Medulla oblongata (tissue), 1 donor: ENCODE measurements around the gene DOK5.

Experiments
- DNase-seq: peaks from one replicate; pipeline ENCODE4 v3.0.0-alpha.2; 2015; ENCODE audit errors: extremely low spot score

Gene DOK5

DNA sequence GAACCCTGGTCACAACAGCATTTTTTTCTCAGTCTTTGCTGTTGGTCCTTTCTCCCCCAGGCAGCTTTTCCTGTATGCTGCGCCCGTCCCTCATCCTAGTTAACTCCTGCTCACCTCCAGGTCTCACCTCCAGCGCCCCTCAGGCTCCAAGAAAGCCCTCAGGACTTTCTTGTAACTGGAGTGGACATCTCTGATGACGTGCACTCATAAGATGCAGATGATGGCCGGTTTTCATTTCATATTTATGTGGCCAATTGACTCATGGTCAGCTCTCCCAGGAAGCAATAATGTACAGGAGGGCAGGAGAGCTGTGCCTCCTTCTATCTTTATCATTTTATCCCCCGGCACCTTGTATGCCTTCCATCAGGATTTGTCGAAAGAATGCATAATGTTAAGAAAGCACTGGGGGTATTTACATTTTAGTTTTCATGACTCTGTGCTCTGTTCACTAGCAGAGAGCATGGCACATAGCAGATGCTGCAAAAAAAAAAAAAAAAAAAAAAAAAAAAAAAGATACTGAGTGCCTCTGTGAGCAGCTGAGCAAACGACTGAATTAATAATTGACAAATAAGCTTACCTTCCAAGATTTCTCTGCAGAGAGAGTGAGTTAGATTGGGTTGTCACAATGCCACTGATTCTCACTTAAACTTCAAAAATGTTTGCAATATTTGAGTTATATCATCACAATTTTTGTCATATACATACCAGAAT lies 170.2 kb downstream of the DOK5 start:
- DNase-seq = no peak

DNA sequence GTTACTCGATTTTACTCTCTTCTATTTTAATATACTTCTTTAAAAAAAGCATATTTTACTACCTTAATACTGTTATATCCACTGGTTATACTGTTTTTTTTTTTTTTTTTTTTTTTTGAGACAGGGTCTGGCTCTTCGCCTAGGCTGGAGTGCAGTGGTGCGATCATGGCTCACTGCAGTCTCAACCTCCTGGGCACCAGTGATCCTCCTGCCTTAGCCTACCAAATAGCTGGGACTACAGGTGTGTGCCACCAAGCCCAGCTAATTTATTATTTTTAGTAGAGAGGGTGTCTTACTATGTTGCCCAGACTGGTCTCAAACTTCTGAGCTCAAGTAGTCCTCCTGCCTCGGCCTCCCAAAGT lies 170.7 kb downstream of the DOK5 start:
- DNase-seq = no peak

DNA sequence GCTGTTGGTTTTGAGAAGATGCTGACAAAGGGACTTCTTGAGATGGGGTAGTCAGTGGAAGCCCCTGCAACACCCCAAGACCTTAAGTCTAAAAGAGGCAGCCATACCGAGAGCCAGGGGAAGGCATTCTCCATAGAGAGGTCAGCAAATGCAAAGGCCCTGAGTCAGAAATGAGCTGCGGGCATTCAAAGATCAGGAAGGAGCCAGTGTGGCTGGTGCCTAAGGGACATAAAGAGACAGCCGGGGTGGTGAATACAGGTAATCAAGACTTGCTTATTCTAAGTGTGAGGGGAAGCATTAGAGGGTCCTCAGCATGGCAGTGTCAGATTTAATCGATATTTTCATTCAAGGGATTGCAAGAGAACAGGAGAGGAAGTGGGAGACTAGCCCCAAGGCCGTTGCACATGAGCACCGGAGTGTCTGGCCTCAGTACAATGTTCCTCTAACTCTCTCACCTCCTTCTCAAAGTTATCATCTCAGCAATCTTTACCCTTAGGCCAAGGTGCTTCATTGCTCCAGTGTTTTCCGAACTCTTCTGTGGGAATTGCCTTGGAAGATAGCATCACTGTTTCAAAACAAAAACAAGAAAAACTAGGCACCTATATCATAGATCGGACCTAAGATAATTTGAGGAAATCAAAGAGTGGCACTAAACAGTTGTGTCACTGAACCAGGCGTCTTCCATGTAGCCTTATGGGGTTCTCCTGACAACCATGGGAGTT lies 173.2 kb downstream of the DOK5 start:
- no peak for DNase-seq

DNA sequence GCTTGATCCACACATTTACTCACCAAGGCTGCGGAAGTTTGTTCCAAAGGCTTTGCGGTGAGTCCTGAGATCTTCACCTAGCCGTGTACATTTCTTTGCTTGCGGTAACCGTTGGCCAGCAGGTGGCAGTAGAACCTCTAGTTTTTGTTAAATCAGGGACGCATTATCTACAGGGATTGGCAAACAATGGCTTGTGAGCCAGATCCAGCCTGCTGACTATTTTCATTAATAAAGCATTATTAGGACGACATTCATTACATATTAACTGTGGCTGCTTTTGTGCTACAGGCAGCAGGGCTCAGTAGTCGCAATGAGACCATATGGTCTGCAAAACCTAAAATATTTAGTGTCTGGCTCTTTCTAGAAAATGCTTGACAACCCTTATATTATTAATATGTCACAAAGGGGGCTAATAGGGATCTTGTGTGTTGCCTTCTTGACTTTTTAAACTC lies 174.1 kb downstream of the DOK5 start:
- peak; percentile 88 for DNase-seq

DNA sequence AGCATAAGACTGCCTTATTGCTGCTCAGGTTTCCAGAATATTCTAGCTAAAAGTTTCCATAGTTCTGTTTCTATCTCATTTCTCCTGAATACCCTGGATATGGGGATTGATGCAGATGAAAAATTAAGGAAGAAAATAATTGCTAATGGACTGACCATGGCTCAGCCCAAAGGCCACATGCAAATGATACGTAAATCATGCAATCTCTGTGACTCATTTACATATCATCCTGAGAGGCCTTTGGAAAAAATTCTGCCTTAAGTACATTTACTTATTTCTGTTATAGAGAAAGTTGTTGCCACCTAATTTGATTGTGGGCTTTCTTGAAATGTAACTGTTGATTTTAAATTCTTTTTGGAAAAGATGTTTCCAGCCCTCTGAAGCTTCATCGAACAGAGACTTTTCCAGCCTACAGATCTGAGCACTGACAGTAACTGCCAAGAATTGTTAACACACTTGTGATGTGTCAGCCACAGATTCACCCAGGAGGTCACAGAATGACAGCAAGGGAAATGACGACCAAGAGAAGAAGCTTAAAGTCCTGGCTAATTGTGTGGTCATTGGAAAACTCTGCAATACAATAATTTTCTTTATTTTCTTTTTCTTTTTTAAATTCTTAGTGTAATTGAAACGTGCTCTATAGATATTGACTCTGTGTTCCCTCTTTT lies 174.8 kb downstream of the DOK5 start:
- no peak for DNase-seq

DNA sequence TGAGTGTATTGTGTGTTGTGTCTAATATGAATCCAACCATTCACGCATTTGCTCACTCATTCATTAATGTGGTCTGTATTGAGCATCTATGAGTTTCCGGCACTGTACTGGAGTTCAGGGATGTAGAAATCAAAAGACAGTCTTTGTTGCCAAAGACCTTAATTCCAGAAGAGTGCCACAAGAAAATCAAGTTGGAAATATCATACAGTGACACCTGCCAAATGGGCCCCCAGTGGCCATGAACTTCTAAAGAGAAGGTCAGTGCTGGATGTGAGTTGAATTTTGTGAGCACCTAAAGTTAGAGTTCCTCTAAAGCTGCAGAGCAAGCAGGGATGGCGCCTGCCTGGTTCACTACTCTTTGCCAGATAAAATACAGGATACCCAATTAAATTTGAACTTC lies 175.9 kb downstream of the DOK5 start:
- no peak for DNase-seq

DNA sequence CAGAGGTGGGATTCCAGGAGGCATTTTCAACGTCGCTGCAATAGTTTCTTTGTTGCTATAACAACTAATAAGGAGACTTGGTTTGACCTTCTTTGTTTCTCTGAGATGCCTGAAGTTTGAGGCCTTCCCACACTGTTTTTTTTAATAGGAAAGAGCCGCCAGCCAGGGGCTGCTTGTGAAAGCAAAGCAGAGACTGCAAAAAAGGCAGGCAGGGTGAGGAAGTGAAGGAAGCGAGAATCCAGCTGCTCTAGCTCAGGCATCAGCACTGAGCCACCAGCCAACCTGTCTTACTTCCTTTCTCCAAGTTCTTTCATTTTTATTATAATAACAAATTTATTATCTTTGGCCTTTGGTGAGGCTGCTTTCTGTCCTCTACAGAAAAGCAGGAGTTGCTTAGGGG lies 179.1 kb downstream of the DOK5 start:
- DNase-seq = no peak

DNA sequence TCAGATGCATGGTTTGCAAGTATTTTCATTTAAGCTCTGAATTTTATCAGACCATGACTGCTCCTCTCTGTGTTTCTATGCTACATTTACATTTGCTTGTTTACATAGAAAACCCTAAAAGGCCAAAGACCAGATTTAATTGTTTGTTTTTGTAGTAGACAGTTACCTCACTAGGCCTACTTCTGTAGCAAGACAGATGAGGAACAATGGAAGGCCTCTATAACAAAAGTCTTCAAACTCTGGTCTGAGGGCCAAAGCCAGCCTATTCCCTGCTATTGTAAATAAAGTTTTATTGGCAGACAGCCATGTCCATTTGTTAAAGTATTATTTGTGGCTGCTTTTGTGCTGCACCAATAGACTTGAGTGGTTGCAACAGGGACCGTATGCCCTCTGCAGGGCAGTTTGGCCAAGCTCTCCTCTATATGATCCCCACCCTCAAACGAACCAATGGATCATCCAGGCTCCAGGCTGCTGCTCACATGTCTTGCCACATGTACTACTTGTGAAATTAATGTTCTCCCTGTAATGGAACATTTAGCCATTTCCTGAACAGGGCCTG lies 182.0 kb downstream of the DOK5 start:
- no peak for DNase-seq

DNA sequence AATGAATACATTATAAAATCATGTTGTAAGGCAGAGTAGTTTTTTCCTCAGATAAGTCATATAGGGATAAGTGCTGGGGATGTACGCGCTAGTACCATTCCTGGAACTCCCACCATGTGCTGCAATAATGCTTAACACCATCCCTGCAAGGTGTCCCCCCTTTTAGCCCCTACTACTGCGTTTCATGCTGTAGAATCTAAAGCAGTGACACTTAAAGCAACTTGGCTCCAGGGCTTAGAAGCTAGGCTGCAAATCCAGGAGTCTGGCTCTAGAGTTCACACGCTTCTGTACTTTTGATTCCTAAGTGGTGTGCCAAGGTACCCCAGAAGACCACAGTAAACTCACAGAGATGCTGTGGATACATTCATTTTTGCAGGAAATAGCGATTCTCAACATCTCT lies 183.1 kb downstream of the DOK5 start:
- no peak for DNase-seq

DNA sequence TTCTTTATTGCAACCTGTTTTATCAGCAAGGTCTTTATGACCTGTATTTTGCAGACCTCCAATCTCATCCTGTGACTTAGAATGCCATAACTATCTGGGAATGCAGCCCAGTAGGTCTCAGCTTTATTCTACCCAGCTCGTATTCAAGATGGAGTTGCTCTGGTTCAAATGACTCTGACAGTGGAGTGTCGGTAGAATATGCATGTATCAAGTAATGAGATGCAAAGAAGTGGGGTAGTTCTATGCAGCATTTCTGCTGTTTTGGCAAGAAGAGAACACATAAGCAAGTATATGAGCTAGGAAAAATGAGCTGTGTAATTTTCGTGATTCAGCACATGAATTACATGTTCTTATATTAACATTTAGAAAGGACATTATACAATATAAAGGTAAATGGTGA lies 185.9 kb downstream of the DOK5 start:
- DNase-seq = no peak

DNA sequence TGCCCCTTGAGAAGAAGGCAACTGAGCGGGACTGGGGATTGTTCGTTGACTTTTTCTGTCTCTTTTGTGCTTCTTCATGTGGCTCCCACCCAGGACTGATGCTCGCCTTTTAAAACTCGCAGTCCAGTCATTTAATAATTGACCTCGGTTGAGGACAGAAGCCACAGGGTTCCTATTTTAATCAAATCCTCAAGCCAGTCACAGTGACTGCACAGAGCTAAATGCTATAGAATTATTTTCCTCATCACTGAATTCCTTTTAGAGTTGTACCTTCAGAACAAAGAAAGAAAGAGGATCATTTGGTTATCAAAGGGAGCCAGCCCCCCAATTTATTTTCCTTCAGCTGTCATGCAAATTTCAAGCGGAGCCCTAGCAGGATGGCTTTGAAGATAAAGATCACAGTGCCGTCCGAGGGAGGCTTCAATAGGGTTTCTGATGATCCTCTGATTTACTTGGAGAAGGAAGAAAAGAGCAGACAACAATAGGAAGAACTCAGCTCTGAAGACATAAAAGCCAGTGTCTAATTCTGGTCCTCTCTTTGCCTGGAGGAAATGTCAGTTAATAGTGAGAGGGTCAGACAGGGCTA lies 186.6 kb downstream of the DOK5 start:
- DNase-seq = no peak

DNA sequence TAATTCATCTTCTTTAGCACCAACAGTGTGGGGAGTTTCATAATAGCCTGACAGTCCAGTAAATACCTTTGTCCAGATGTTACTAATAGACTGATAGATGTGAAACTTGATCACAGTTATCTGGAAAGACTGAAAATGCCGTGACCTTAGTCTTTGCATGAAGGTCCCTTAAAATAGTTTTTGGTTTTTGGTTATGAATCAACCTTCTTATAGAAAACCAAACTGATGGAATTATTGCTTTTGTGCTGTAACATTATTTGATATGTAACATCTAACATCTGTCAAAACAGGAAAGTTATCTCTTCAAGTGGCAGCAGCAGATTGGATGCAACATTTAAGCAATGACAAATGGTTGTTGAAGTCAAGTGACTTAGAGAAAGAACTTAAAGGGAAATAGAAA lies 190.4 kb downstream of the DOK5 start:
- no peak for DNase-seq

DNA sequence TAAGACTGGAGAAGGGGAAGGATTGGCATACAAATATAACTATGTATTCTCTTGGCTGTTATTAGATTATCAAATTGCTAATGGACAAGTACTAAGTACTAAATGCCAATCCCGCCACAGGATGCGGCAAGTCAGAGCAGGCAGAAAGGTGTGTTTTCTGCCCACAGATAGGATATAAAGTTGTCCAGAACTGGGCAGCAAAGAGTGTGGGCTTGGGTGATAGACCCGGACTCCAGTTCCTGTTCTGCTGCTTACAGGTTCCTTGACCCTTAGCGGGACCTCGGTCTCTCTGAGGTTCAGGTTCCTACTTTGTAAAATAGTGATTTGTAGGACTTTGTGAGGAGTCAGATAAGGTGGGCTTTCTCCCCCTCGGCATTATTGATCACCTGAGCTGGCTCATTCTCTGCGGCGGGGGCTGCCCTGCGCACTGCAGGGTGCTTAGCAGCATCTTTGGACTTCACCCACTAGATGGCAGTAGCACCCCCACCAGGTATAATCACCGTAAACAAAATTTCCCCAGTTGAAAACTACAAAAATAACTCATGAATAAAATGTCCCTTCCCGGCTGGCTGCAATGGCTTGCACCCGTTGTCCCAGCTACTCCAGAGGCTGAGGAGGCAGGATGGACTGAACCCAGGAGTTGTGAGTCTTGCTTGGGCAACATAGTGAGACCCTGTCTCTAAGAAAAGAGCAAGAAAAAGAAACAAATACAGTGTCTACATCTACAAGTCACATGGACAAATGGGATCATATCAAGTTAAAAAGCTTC lies 193.1 kb downstream of the DOK5 start:
- no peak for DNase-seq

DNA sequence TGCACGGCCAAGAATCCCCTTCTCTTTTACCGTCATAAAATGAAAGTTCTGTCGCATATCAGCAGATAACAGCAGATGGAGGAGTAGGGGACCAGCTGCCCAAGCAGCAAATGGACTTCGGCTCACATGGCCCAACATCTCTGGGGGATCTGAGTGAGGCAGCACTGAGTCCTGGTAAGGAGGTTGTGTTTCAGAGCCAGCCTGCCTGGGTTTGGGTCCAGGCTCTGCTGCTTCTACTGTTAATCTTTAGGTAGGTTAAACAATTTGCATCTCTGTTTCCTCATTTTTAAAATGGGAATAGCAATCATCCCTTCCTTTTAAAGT lies 193.6 kb downstream of the DOK5 start:
- DNase-seq = no peak

DNA sequence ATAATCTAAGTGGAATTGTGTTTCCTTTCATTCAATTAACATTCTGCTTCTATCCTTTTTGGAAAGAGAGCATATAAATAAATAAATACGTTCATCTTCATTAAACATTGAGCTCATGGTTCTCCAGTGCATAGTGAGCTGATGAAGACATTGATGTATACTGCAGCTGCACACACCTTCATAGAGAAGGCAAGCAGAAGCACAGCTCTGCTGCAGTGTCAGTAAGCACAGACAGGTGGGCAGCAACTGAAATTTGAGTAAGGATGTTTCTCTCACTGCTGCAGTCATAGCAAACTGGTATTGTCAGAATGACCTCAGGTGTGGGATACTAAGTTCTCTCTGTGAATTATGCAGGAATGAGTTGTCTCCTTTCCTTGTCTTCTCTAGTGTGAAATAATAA lies 202.9 kb downstream of the DOK5 start:
- DNase-seq = no peak

DNA sequence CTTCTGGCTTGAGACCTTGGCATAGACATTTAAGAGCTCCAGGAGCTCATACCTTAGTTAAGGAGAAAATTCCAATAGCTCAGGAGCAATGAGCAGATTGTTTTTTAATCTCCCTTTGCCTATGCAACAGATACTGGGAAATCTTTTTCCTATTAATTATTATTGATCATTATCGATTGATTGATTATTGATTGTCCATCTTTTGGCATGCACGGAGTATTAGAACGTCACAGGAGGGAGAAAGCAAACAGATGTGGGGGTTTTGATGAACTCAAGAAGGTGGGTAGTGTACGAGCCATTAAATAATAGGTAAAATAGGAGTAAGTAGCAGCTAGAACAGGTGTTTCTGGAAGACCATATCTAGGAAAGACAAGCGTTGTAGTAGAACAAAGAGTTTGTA lies 205.0 kb downstream of the DOK5 start:
- no peak for DNase-seq

DNA sequence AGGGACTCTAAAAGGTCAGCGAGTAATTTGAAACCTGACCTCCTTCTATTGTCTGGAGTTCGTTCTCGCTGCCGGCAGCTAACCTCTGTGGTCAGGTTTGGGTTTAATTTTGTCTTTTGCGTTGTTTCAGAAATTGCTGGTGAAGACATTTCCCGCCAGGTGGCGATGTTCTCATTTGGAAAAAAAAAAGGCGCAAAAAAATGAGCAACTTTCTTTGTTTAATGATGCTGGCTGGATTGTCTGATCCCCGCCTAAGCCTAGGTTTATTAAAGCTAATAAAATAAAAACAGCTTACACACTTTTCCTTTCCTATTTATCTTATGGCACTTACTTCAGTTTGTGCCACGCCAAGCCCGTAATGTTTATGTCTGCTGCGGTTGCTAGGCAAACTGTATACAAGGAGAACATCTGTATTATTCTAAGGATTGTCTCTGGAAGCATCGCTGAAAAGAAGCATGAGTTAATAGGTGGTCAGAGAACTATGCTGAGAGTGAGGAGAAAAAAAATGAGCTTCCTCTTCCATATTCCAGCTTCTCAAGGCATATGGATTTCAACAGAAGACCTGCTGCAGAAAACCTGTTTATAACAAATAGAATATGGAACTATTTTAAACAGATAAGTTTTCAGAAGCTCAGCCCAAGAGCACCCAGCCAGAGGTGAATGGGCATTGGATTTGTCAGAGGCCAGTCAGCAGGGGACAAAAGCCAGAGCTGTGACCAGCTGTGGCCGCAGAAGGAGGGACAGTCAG lies 205.7 kb downstream of the DOK5 start:
- DNase-seq = peak; percentile 32

DNA sequence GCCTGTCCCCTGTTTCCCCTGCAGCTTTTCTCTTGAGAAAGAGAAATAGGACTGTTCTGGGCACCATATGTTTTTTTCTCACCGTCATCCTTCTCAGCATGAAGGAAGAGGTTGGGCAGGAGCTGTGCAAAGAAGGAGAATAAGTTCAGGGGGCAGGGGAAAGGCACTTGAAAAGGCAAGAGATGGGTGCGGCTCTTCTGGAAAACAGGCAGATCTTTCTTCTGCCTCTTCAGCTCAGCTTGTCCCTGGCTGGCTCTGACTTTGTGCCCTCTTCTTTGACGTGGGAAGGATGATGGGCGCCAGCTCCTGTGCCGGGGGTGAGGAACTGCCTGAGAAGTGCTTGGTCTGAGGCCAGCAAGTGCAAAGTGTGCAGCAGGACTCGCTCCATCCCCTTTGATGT lies 206.5 kb downstream of the DOK5 start:
- no peak for DNase-seq

DNA sequence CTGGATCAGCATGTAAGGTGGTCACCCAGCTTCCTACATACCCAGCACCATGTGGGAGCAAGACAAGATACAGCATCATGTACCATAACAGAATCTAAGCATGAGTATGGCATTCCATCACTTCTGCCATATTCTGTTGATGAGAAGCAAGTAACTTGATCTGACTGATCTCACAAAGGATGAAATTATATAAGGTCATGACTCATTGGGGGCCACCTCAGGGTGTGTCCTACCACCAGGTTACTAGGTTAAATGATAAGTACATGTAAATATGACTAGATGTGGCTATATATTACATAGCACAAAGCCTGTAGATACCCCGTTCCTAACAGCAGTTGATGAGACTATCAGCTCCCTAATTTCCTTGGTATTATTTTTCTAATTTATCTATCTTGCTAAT lies 213.1 kb downstream of the DOK5 start:
- DNase-seq = no peak

DNA sequence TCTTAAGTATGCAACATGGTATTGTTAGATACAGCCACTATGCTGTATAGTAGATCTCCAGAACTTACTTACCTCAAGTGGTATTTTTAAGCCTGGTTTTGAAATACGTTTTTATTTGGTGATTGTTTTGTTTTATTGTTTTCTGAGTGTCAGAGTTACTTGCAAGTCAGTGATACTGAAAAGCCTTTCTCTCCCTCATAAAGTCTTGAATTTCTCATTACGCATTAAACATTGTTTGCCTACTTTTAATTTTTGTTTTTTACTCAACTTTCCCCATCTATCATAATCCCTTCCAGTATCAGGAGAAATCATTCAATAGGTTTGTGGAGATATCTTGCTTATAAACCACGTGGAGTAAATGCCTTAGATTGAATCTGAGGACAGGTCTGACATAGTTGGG lies 214.9 kb downstream of the DOK5 start:
- DNase-seq = no peak

DNA sequence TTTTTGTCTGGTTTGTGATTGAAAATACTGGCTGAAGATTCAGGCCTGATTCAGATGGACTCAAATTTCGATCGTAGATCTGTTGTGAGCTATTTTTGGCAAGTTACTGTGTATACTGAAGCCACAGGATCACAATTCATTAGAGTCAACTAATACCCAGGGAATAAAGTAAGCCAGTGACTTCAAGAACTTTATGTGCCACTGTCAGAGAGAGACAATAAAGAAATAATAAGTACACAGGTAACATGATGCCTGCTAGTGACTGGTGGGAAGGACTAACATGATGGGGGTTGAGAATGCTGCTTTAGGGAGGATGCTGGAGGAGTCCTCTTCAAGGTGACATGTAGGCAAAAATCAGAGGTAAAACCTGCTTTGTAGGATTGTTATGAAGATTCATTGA lies 215.9 kb downstream of the DOK5 start:
- DNase-seq = no peak
